PC-9 (cell line): ENCODE results near the gene GATAD1. TPM values are rescaled to one million over a fixed set of nuclear protein-coding genes. Genes with fewer than 3 reads are reported as not detected.

Experiments
- BruUV-seq: library from RNA; stranded (reverse); fragments of 400-500 nt; replicated peaks from 2 replicates; lab custom pipeline; 2021; lab: Mats Ljungman, UMichigan
- CTCF ChIA-PET: fragments of 300-600 bp; sonication (Branson Sonifier 250); formaldehyde crosslinking; loops from one replicate; lab custom pipeline; 2022; ENCODE audit warnings: antibody characterized with exemption; lab: Charles Lee
- POLR2A ChIA-PET: fragments of 300-600 bp; sonication (Branson Sonifier 250); formaldehyde crosslinking; loops from one replicate; lab custom pipeline; 2022; ENCODE audit warnings: antibody characterized with exemption; ENCODE audit not compliant: unreplicated experiment; lab: Charles Lee
- DNase-seq, 2 experiments: peaks; one replicate each; pipeline versions ENCODE4 v3.0.0 to v3.0.0-alpha.2; 2015 to 2022; ENCODE audit warnings: mixed read lengths in 1 of 2
- H2AFZ ChIP-seq: fragments of 200-600 bp; sonication (generic); 2 replicates; pipeline ENCODE4 v1.8.1; 2017; ENCODE audit warnings: antibody characterized with exemption
- H3F3A ChIP-seq: fragments of 200-600 bp; sonication (generic); 2 replicates; pipeline ENCODE4 v1.8.1; 2017; ENCODE audit warnings: antibody characterized with exemption, mild to moderate bottlenecking, low read depth; ENCODE audit not compliant: insufficient read depth
- H3K27ac ChIP-seq: fragments of 200-600 bp; sonication (generic); 2 replicates; pipeline ENCODE4 v1.6.1; 2016; ENCODE audit warnings: mixed run types
- H3K27me3 ChIP-seq: fragments of 200-600 bp; sonication (generic); 2 replicates; pipeline ENCODE4 v1.6.1; 2016; ENCODE audit warnings: low read depth, mixed run types; ENCODE audit not compliant: insufficient read depth
- H3K36me3 ChIP-seq: fragments of 200-600 bp; sonication (generic); 2 replicates; pipeline ENCODE4 v1.6.1; 2016; ENCODE audit warnings: low read depth, mixed run types
- H3K4me1 ChIP-seq: fragments of 200-600 bp; sonication (generic); replicated peaks from 2 replicates; pipeline ENCODE4 v1.6.1; 2016; ENCODE audit warnings: mixed run types; ENCODE audit not compliant: insufficient read depth
- H3K4me2 ChIP-seq: fragments of 200-600 bp; sonication (generic); 2 replicates; pipeline ENCODE4 v1.6.1; 2017; ENCODE audit warnings: mixed run types
- H3K4me3 ChIP-seq: fragments of 200-600 bp; sonication (generic); 2 replicates; pipeline ENCODE4 v1.6.1; 2016; ENCODE audit warnings: mixed run types
- H3K79me2 ChIP-seq: fragments of 200-600 bp; sonication (generic); 2 replicates; pipeline ENCODE4 v1.6.1; 2017; ENCODE audit warnings: low read depth, mixed run types
- H3K9me2 ChIP-seq: fragments of 200-600 bp; sonication (generic); 2 replicates; pipeline ENCODE4 v1.8.1; 2017; ENCODE audit warnings: mild to moderate bottlenecking; ENCODE audit not compliant: insufficient read depth
- H3K9me3 ChIP-seq: fragments of 200-600 bp; sonication (generic); 2 replicates; pipeline ENCODE4 v1.8.1; 2016; ENCODE audit warnings: low read depth; ENCODE audit not compliant: insufficient read depth
- H4K20me1 ChIP-seq: fragments of 200-600 bp; sonication (generic); 2 replicates; pipeline ENCODE4 v1.8.1; 2017; ENCODE audit not compliant: insufficient read depth
- CTCF ChIP-seq: fragments of 200-600 bp; sonication (generic); conservative IDR thresholded peaks from 2 replicates; pipeline ENCODE4 v1.6.1; 2017; ENCODE audit warnings: mixed run types, antibody characterized with exemption, mild to moderate bottlenecking, moderate library complexity
- EZH2 ChIP-seq: fragments of 200-600 bp; sonication (generic); IDR thresholded peaks from 2 replicates; pipeline ENCODE4 v1.8.0; 2017; ENCODE audit warnings: antibody characterized with exemption, low read depth
- intact Hi-C: fragments of 100-400 bp; cut with micrococcal nuclease; formaldehyde crosslinking; loops from one replicate; pipeline ENCODE4 v1.10.0; 2022; ENCODE audit not compliant: unreplicated experiment
- total RNA-seq: library from RNA; stranded (reverse); gene quantifications from 2 replicates; pipeline ENCODE4 v1.2.3, GENCODE V29; 2021

GATAD1 gene
- total RNA-seq, 1 experiment from 2014 or later: 39.4 TPM

GRCh38 chr7:92489634-92490033, 42.4 kb downstream of the GATAD1 start:
- H4K20me1 ChIP-seq: no peaks in the 10 kb centered on the region
- H3K27me3 ChIP-seq: no peaks in the 10 kb centered on the region
- H2AFZ ChIP-seq: no peak overlapping the region
- no peak for DNase-seq
- H3K9me2 ChIP-seq: no peaks in the 10 kb centered on the region
- H3K4me1 ChIP-seq: peaks cover 15% of the 10 kb centered on the region
- BruUV-seq: no TSS peak
- no peak overlapping the region for H3K27ac ChIP-seq
- ChIA-PET CTCF (no interaction called here), POLR2A (no interaction called here)
- H3K36me3 ChIP-seq: peaks cover 18% of the 10 kb centered on the region
- H3K4me3 ChIP-seq: no peak overlapping the region
- no peak overlapping the region for H3K4me2 ChIP-seq
- H3K79me2 ChIP-seq: no peaks in the 10 kb centered on the region
- TF ChIP-seq CTCF (no peak), EZH2 (no peak)
- no peaks in the 10 kb centered on the region; the same call in none of the 2 replicates for H3F3A ChIP-seq
- H3K9me3 ChIP-seq: no peaks in the 10 kb centered on the region
- intact Hi-C loops: no loop called here

- CTCF ChIA-PET: no interaction called here
- no peak overlapping the region for H2AFZ ChIP-seq
- H4K20me1 ChIP-seq: no peaks in the 10 kb centered on the region
- no peaks in the 10 kb centered on the region for H3K79me2 ChIP-seq
- intact Hi-C loops: no loop called here
- no peaks in the 10 kb centered on the region for H3K4me1 ChIP-seq
- no peaks in the 10 kb centered on the region for H3K9me2 ChIP-seq
- H3K27me3 ChIP-seq: no peaks in the 10 kb centered on the region
- POLR2A ChIA-PET: no interaction called here
- no peaks in the 10 kb centered on the region; the same call in 1 of the 2 replicates for H3K36me3 ChIP-seq
- no peaks in the 10 kb centered on the region for H3K9me3 ChIP-seq
- no peak overlapping the region for H3K4me2 ChIP-seq
- no TSS peak for BruUV-seq
- no peaks in the 10 kb centered on the region for H3F3A ChIP-seq
- DNase-seq: no peak
- H3K27ac ChIP-seq: no peak overlapping the region
- no peak overlapping the region for H3K4me3 ChIP-seq
- TF ChIP-seq CTCF (no peak), EZH2 (no peak)
Measured at GRCh38 chr7:92496876-92497275, 49.6 kb downstream of the GATAD1 start.

DNA sequence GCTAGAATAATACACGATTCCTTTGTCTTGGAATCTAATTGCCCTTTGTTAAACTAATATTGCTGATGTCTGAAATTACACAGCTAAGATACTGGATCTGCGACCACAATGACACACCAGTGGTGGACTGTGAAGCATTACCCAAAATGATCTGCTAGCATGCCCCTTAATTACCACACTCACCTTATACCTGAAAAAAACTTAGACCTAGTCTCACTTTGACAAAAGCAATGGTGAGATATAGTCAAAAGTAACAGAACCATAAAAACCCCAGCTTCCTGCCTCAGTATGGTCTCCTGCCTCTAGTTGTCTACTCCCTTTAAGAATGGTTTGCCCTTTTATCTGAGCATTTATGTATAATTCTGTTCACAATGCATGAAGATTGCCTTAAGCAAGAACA, 51.3 kb downstream of the GATAD1 start:
- H3F3A ChIP-seq: no peaks in the 10 kb centered on the region
- no peak overlapping the region for H3K4me3 ChIP-seq
- CTCF ChIA-PET: no interaction called here
- POLR2A ChIA-PET: no interaction called here
- no peaks in the 10 kb centered on the region for H3K4me1 ChIP-seq
- intact Hi-C loops: no loop called here
- H2AFZ ChIP-seq: no peak overlapping the region
- H3K27me3 ChIP-seq: no peaks in the 10 kb centered on the region
- no peak for DNase-seq
- H3K9me2 ChIP-seq: no peaks in the 10 kb centered on the region
- TF ChIP-seq CTCF (no peak), EZH2 (no peak)
- no peaks in the 10 kb centered on the region for H3K79me2 ChIP-seq
- H3K4me2 ChIP-seq: no peak overlapping the region
- H3K36me3 ChIP-seq: no peaks in the 10 kb centered on the region
- no peak overlapping the region for H3K27ac ChIP-seq
- no TSS peak for BruUV-seq
- no peaks in the 10 kb centered on the region for H4K20me1 ChIP-seq
- H3K9me3 ChIP-seq: no peaks in the 10 kb centered on the region
